Keratinocyte (primary cell): ENCODE results near the gene MBNL2. TPM values are rescaled to one million over a fixed set of nuclear protein-coding genes. Genes with fewer than 3 reads are reported as not detected.

Source experiments
- DNase-seq: peaks from one replicate; pipeline ENCODE4 v3.0.0-alpha.2; 2011; ENCODE audit warnings: low read depth, missing footprints, low spot score
- FAIRE-seq: peaks from 2 replicates; lab custom pipeline; 2011; peaks lifted over from hg19 to GRCh38; lab: Jason Lieb, UNC
- H2AFZ ChIP-seq: 2 replicates; pipeline ENCODE4 v1.6.0; 2012; ENCODE audit warnings: low read length, control low read depth, inconsistent platforms; ENCODE audit not compliant: control insufficient read depth
- H3K27ac ChIP-seq: 2 replicates; pipeline ENCODE4 v1.5.1; 2011; ENCODE audit warnings: low read length; ENCODE audit not compliant: control insufficient read depth, insufficient read depth
- H3K27me3 ChIP-seq: 3 replicates; pipeline ENCODE4 v1.6.0; 2011; ENCODE audit warnings: low read length; ENCODE audit not compliant: control insufficient read depth, insufficient read depth; ENCODE audit errors: extremely low read depth
- H3K36me3 ChIP-seq, 2 experiments: 2 replicates in 1 of 2; 3 replicates in 1 of 2; pipeline ENCODE4 v1.5.1; 2011; ENCODE audit warnings: low read length in 2 of 2, mild to moderate bottlenecking in 1 of 2; ENCODE audit not compliant: control insufficient read depth in 2 of 2, insufficient read depth in 2 of 2; ENCODE audit errors: extremely low read depth in 1 of 2
- H3K4me1 ChIP-seq: 3 replicates; pipeline ENCODE4 v1.5.1; 2011; ENCODE audit warnings: low read length; ENCODE audit not compliant: control insufficient read depth, insufficient read depth; ENCODE audit errors: extremely low read depth
- H3K4me2 ChIP-seq: 3 replicates; pipeline ENCODE4 v1.6.0; 2011; ENCODE audit warnings: low read depth, low read length; ENCODE audit not compliant: control insufficient read depth, insufficient read depth; ENCODE audit errors: extremely low read depth
- H3K4me3 ChIP-seq, 3 experiments: fragments of 200-600 bp in 1 of 3; sonication (generic) in 1 of 3; 2 replicates in 2 of 3; 3 replicates in 1 of 3; pipeline ENCODE4 v1.5.1; 2011 to 2016; ENCODE audit warnings: low read length in 3 of 3, mild to moderate bottlenecking in 3 of 3, control low read depth in 2 of 3, inconsistent platforms in 1 of 3, low read depth in 1 of 3, mixed read lengths in 1 of 3, mixed run types in 1 of 3, moderate library complexity in 1 of 3; ENCODE audit not compliant: control insufficient read depth in 2 of 3, insufficient read depth in 2 of 3; ENCODE audit errors: extremely low read depth in 1 of 3
- H3K79me2 ChIP-seq: 2 replicates; pipeline ENCODE4 v1.6.0; 2012; ENCODE audit warnings: low read length; ENCODE audit not compliant: control insufficient read depth, insufficient read depth
- H3K9ac ChIP-seq: 3 replicates; pipeline ENCODE4 v1.6.0; 2011; ENCODE audit warnings: low read length; ENCODE audit not compliant: control insufficient read depth, insufficient read depth; ENCODE audit errors: extremely low read depth
- H3K9me1 ChIP-seq: 3 replicates; pipeline ENCODE4 v1.6.0; 2011; ENCODE audit warnings: low read length; ENCODE audit not compliant: control insufficient read depth, insufficient read depth; ENCODE audit errors: extremely low read depth
- H3K9me3 ChIP-seq: 2 replicates; pipeline ENCODE4 v1.5.1; 2012; ENCODE audit warnings: low read depth, low read length; ENCODE audit not compliant: control insufficient read depth
- H4K20me1 ChIP-seq: 3 replicates; pipeline ENCODE4 v1.6.0; 2011; ENCODE audit warnings: low read length; ENCODE audit not compliant: control insufficient read depth, insufficient read depth; ENCODE audit errors: extremely low read depth
- EZH2 ChIP-seq: IDR thresholded peaks from one replicate; pipeline ENCODE4 v1.6.1; 2012; ENCODE audit warnings: inconsistent platforms, mild to moderate bottlenecking, low read length, moderate library complexity
- dilution Hi-C: fragments of 300-500 bp; cut with MboI; formaldehyde crosslinking; loops from one replicate; pipeline ENCODE4 v1.7.0; 2020; ENCODE audit warnings: low sequenced_read_pairs; ENCODE audit not compliant: extremely low pct_ligation_motif_present
- polyA plus RNA-seq, 5 experiments: library from polyadenylated mRNA; depleted of rRNA in 3 of 5; stranded (reverse) in 3 of 5; stranded (forward) in 1 of 5; unstranded in 1 of 5; fragments of >200 nt; gene quantifications; 1 replicate in 1 of 5; 2 replicates in 3 of 5; 3 replicates in 1 of 5; pipeline versions ENCODE4 v1.2.1 to v1.2.3, GENCODE V29; 2011 to 2012; ENCODE audit warnings: missing spikeins in 2 of 5, low read depth in 1 of 5, low replicate concordance in 1 of 5
- TF ChIP-seq, protein P1 (sequence below), 3 experiments: IDR thresholded peaks in 1 of 3; conservative IDR thresholded peaks in 1 of 3; optimal IDR thresholded peaks in 1 of 3; 2 replicates in 2 of 3; 3 replicates in 1 of 3; pipeline versions ENCODE3 to v1.5.1; 2011; ENCODE audit warnings: low read length in 3 of 3, mild to moderate bottlenecking in 3 of 3, moderate library complexity in 2 of 3, control low read depth in 1 of 3, inconsistent platforms in 1 of 3; ENCODE audit not compliant: insufficient read depth in 2 of 3; ENCODE audit errors: extremely low read depth in 1 of 3

MBNL2 gene
- polyA plus RNA-seq, 1 donor (not counting 4 experiments of a cell fraction or from before 2014, with no cell fraction given), result 28.4 TPM

DNA sequence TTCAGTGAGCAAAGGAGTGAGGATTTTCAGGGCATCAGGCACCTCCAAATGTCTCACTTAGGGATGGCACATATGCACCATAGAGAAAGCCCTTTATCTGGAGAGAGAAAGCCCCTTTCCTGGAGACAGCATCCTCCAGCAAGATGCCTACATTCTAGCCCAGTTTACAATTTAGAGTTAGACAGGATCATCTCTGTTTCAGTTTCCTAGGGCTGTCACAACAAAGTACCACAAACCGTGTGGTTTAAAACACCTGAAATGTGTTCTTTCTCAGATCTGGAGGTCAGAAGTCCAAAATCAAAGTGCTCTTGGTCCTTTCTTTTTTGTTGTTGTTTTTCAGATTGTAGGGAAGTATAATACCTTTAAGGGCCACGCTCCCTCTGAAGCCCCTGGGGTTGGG lies 61.8 kb downstream of the MBNL2 start:
- no peak overlapping the region for H2AFZ ChIP-seq

DNA sequence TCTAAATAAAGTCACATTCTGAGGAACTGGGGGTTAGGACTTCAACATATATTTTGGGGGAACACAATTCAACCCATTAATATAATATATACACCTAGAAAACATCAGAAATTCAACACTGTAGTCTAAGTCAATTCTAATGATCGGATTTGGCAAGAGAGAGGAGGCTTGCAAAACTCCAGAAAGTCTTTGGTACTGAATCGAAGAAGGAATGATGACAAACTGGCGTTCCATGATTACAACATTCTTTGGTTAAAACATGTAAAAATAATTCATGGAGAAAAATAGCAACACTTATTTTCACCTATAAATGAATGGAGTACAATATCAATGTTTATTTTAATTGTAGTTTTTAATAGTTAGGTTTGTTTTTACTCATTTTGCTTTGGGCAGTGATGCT lies 62.4 kb downstream of the MBNL2 start:
- Histone ChIP-seq H3K4me1 (peaks cover 41% of the 10 kb centered on the region), H3K9me3 (no peaks in the 10 kb centered on the region), H3K9me1 (no peaks in the 10 kb centered on the region), H3K36me3 (peaks cover 0 to 4% of the 10 kb centered on the region in 2 experiments), H3K27me3 (no peaks in the 10 kb centered on the region), H3K4me2 (no peak overlapping the region), H3K27ac (no peak overlapping the region), H4K20me1 (no peaks in the 10 kb centered on the region), H3K79me2 (peaks cover 51% of the 10 kb centered on the region), H2AFZ (no peak overlapping the region), H3K9ac (no peak overlapping the region), H3K4me3 (no peak overlapping the region)
- DNase-seq, result no peak
- TF ChIP-seq, protein P1, sequence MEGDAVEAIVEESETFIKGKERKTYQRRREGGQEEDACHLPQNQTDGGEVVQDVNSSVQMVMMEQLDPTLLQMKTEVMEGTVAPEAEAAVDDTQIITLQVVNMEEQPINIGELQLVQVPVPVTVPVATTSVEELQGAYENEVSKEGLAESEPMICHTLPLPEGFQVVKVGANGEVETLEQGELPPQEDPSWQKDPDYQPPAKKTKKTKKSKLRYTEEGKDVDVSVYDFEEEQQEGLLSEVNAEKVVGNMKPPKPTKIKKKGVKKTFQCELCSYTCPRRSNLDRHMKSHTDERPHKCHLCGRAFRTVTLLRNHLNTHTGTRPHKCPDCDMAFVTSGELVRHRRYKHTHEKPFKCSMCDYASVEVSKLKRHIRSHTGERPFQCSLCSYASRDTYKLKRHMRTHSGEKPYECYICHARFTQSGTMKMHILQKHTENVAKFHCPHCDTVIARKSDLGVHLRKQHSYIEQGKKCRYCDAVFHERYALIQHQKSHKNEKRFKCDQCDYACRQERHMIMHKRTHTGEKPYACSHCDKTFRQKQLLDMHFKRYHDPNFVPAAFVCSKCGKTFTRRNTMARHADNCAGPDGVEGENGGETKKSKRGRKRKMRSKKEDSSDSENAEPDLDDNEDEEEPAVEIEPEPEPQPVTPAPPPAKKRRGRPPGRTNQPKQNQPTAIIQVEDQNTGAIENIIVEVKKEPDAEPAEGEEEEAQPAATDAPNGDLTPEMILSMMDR (optimal IDR thresholded peaks at IDR 0.05 in 1 of 3, IDR thresholded peaks at IDR 0.05 in 1 of 3, conservative IDR thresholded peaks at IDR 0.05 in 1 of 3; ENCODE audit: extremely low read depth in 1 of 3, insufficient read depth in 2 of 3, low read length in 3 of 3), result no peak
- no peak for TF ChIP-seq EZH2
- no peak for FAIRE-seq
- dilution Hi-C loops, result no loop called here

More for the DNA sequence above, 61.8 kb downstream of the MBNL2 start:
- Histone ChIP-seq H3K27ac (no peak overlapping the region), H3K9me3 (no peaks in the 10 kb centered on the region), H3K4me3 (no peak overlapping the region), H3K9ac (no peak overlapping the region), H3K27me3 (no peaks in the 10 kb centered on the region), H3K9me1 (no peaks in the 10 kb centered on the region), H3K4me1 (peaks cover 47% of the 10 kb centered on the region), H4K20me1 (no peaks in the 10 kb centered on the region), H3K36me3 (peaks cover 0 to 4% of the 10 kb centered on the region in 2 experiments), H3K79me2 (peaks cover 46% of the 10 kb centered on the region), H3K4me2 (no peak overlapping the region)
- dilution Hi-C loops, result no loop called here
- TF ChIP-seq, protein P1 (optimal IDR thresholded peaks at IDR 0.05 in 1 of 3, IDR thresholded peaks at IDR 0.05 in 1 of 3, conservative IDR thresholded peaks at IDR 0.05 in 1 of 3; ENCODE audit: extremely low read depth in 1 of 3, insufficient read depth in 2 of 3, low read length in 3 of 3), result no peak
- no peak for TF ChIP-seq EZH2
- FAIRE-seq (no peak), DNase-seq (no peak)
